GM21381 (cell line): ENCODE results near the gene PAMR1.

ENCODE experiments used
- ATAC-seq: cut with Tn5 transposase; IDR thresholded peaks from one replicate; pipeline ENCODE4 v1.9.1; 2021; ENCODE audit warnings: mild to moderate bottlenecking, moderate library complexity; ENCODE audit not compliant: unreplicated experiment

The PAMR1 gene

DNA sequence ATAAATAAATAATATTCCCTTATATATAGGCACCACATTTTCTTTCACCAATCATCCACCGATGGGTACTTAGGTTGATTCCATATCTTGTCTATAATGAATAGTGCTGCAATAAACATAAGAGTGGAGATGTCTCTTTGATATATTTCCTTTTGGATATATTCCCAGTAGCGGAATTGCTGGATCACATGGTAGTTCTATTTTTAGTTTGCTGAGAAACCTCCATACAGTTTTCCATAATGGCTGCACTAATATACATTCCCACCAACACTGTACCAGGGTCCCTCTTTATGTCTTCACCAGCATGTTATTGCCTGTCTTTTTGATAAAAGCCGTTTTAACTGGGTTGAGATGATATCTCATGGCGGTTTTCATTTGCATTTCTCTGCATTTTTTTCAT, 23.6 kb downstream of the PAMR1 start:
- ATAC-seq: no peak

DNA sequence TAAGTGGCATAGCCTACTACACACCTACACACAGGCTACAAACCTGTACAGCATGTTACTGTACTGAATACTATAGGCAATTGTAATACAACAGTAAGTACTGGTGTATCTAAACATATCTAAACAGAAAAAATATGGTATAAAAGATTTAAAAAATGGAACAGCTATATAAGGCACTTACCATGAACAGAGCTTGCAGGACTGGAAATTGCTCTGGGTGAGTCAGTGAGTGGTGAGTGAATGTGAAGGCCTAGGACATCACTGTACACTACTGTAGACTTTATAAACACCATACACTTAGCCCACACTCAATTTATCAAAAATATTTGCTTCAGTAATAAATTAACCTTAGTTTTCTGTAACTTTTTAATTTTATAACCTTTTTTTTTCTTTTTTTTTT, 24.7 kb downstream of the PAMR1 start:
- ATAC-seq: no peak

GRCh38 chr11:35496416-35496815, 29.0 kb downstream of the PAMR1 start:
- no peak for ATAC-seq

GRCh38 chr11:35494957-35495490, 30.4 kb downstream of the PAMR1 start:
- ATAC-seq: no peak

DNA sequence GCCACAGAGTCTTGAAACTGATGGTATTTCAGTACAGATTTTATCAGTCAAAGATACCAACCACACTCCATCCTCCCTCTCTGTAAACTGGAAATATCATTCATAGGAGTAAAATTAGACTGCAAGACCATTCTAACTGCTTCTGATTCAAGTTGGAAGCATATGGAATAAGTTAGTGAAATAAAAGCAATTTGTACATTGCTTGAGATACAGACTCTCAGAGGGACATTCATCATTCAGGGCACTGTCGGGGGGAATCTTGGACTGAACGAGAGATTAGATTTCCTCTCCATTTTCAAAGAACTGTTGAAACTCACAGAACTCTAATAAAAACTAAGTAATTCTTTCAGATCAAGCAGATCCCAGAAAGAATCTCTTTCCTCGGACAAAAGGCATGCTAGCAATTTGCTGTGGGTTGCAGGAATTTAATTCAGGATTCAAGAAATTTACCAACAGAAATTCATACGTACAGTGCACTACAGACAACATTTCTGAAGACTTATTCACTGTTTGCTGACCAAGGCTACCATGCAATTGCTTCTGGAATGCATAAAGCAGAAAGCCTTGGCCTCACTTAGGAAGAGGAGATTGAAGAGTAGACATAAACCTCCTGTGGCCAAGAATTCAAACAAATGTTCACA, 34.1 kb downstream of the PAMR1 start:
- no peak for ATAC-seq

DNA sequence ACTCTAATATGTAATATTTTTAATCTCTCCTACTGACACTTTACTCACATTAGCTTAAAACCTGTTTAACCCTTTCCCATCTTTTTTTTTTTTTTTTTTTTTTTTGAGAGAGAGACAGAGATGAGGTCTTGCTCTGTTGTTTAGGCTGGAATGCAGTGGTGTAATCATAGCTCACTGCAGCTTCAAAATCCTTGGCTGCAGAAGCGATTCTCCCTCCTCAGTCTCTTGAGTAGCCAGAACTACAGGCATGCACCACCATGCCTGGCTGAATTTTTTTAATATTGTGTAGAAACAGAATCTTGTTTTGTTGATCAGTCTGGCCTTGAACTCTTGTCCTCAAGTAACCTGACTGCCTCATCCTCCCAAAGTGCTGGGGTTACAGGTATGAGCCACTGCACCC, 37.3 kb downstream of the PAMR1 start:
- no peak for ATAC-seq

- ATAC-seq: no peak
Measured at GRCh38 chr11:35487532-35488078, 37.8 kb downstream of the PAMR1 start.

DNA sequence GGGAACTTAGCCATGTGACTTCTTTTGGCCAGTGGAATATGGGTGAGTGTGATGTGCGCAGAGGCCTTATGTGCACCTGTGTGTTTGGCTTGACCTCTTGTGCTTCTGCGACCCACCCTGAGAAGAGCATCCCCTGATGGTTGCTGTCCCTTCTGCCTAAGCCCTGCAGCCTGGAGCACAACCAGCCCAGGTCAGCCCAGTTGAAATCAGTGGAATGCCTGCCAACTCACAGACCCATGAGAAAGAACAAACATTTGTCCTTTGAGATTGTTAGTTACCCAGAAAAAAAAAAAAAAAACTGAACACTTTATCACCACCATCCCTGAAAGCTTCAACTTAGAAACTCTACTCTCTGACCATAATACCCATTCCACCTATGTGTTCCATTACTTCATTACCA, 38.5 kb downstream of the PAMR1 start:
- no peak for ATAC-seq

DNA sequence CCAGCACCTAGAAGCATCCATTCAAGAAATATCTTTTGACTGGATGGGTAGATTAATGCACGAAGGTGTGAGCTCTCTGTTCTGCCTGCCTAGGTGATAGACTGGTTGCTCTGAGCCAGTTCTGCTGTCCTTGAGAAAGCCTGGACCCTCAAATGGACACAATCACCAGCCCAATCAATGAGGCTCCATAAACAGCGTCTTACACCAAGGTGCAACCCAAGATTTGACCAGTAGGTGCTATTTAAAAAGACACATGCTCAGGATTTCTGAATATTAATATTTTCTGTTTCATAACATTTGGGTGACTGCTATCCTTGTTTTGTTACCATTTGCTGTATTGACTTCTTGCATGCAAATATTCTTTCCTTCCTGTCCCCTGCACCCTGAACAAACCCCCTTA, 39.0 kb downstream of the PAMR1 start:
- ATAC-seq: no peak

- ATAC-seq: peak; percentile 88
Measured at GRCh38 chr11:35485656-35486322, 39.6 kb downstream of the PAMR1 start.

DNA sequence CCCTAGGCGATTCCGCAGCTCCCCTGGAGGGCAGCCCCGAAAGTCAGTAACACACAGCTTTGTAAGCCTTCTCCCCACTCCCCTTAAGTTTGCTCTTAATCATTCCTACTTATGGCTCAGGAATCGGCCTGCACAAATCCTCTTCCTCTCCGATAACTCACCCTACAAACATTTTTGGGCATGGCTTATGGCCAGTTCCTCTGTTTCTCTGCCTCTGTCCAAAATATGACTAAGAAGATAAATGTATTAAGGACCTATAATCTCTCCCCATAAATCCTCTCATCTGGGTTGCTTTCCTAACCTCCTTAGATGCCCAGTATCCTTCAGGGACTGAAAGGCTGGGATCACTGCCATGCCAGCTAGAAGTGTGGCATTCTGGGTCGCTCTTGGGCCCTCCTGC, 41.0 kb downstream of the PAMR1 start:
- no peak for ATAC-seq

GRCh38 chr11:35483131-35483820, 42.1 kb downstream of the PAMR1 start:
- ATAC-seq: no peak

- ATAC-seq: no peak
Measured at GRCh38 chr11:35479731-35480130, 45.7 kb downstream of the PAMR1 start.

GRCh38 chr11:35478471-35479091, 46.8 kb downstream of the PAMR1 start:
- no peak for ATAC-seq

DNA sequence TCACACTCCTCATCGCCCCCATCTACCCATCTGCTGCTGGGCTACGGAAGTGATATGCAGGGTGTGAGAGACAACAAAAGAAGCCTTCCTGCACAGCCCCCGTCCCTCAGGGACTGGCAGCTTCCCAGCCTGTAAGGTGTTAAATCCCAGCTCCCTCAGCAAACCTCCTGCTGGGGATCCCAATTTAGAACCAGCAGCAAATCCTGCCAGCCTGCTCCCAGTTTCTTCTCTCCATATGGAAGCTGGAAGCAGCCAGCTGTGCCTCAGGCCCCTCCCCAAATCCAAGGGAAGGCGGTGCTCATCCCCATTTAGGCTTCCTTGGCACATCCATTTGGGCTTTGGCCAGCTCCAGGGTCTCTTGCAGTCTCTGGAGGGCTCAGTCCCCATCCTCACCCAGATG, 47.5 kb downstream of the PAMR1 start:
- ATAC-seq: no peak

DNA sequence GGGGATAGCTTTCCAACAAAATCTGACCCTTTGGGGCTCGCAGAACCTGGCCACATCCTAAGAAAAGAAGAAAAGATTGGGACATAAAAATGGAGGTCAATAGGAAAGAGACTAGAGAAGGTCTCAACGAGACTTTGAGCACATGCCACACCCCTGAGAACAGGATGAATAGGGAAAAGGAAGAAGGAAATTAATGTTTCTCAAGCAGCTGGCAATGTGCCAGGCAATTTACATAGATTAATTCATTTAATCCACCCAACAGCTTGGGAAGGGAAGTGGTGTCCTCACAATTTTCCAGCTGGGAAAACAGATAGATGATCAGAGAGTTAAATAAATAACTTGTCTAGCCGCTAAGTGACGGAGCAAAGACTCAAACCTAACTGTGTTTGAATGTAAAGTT, 50.7 kb downstream of the PAMR1 start:
- no peak for ATAC-seq

DNA sequence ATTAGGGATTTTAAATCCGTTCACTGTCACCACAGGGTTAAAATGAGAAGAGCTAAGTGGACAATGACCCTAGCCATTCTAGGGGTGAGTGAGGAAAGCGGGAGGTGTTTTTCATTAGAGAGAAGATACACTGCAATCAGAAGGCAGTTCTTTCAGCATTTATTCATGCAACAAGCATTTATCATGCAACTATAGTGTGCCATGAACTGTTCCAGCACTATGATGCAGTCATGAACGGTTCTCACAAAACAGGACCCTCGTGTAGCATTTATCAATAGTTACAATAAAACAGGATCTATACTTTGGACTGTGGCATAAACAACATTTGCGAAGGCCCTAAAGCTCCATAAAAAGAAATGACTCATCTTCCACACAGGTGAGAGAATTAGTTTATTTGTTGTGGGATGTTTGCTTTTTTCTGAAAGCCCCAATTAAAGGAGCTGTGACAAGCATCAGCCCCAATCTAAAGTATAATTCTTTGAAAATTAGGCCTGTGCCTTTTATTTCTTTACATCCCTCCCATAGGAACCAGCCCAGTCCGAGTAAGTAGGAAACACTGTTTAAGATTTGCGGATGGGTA, 51.5 kb downstream of the PAMR1 start:
- no peak for ATAC-seq

- no peak for ATAC-seq
Measured at GRCh38 chr11:35470616-35471015, 54.8 kb downstream of the PAMR1 start.

DNA sequence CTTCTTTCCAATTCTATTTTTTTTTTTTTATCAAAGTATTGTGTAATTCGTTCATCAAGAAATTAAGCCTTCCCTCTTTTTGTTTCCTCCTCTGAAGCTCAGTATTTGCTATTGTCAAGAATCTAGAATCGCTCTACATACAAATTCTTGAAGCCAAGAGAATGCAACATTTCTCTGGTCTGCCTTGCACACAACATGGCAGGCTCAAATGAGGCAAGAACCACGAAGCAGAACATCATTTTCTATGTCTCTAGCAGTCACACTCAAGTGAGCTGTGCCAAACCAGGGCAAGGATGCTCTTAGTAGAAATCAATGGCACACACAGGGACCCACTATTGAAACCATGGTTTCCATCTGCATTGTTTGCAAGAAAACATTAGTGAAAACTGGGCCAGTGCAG, 59.4 kb downstream of the PAMR1 start:
- no peak for ATAC-seq

- no peak for ATAC-seq
Measured at GRCh38 chr11:35464308-35464707, 61.1 kb downstream of the PAMR1 start.

DNA sequence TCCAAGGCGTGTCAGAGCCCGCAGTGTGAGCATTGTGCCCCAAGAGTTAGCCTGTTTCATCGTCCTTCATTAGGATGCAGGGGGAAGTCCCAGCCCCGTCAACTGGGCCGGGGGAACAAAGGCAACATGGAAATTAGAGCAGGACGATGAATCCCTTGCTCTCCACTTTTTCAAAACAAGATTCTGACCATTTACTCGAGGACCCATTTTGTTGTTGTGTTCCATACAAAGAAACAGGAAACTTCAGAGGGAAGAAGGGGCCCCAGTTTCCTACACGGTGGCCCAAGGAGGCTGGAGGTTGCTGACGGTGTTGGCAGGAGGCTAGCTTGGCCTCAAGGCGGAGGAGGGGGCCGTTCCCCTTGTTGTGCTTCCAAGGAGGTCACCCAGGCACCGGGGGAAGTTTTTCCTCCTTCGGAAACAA, 62.1 kb downstream of the PAMR1 start:
- no peak for ATAC-seq
